ENCODE results near the gene TPH1. TPM values are rescaled to one million over a fixed set of nuclear protein-coding genes. Genes with fewer than 3 reads are reported as not detected.

Gene TPH1
- total and polyA plus RNA-seq, 9 of the 15 experiments (the other 6 are each of a cell fraction or from before 2014, with no cell fraction given), result 0.04 to 0.29 (median 0.17) TPM

GRCh38 chr11:18027475-18027874, 18.6 kb downstream of the TPH1 start:
- in situ Hi-C loops (cut with MboI) (no loop called here), intact Hi-C loops (cut with micrococcal nuclease) (no loop called here)
- no peaks in the 10 kb centered on the region for H4K20me1 ChIP-seq (replicated peaks; ENCODE audit: control insufficient read depth, insufficient read depth, low read length)
- no peaks in the 10 kb centered on the region for H3K36me3 ChIP-seq (ENCODE audit: control insufficient read depth, insufficient read depth, low read length)
- no peaks in the 10 kb centered on the region for H3K4me1 ChIP-seq (replicated peaks in 1 of 2; ENCODE audit: control insufficient read depth in 2 of 2, insufficient read depth in 2 of 2, low read length in 2 of 2)
- DNase-seq (ENCODE audit: extremely low read depth in 1 of 4, low spot score in 3 of 4) (no peak), ATAC-seq (no peak), FAIRE-seq (no peak)
- no peak overlapping the region for H3K9ac ChIP-seq (ENCODE audit: insufficient read depth in 1 of 2, low read depth in 2 of 2, low read length in 2 of 2)
- 16% methylated on average over 2 of the region's 2 CpGs for WGBS (ENCODE audit: insufficient coverage, low coverage, missing lambda C conversion rate)
- no peak overlapping the region for H3K27ac ChIP-seq (ENCODE audit: extremely low read depth, low read depth, low read length)
- H3K27me3 ChIP-seq (ENCODE audit: control insufficient read depth in 2 of 2, insufficient read depth in 2 of 2, low read length in 2 of 2), result no peaks in the 10 kb centered on the region; a peak in 2 of 5 replicates
- TF ChIP-seq SMAD2 (IDR thresholded peaks at IDR 0.05; ENCODE audit: low read depth, low read length) (no peak), KAT8 (IDR thresholded peaks at IDR 0.05; ENCODE audit: low read depth) (no peak), POLR2H (tag; IDR thresholded peaks at IDR 0.05; ENCODE audit: low read depth) (no peak)
- ChIA-PET CTCF (ENCODE audit: low intra/inter-chr PET ratio) (no interaction called here), POLR2A (interaction anchor here (0.7 kb wide), 1 partner anchor 1971 kb away, joined by 3 read pairs; no protein-coding TSS in a partner anchor)
- H2AFZ ChIP-seq (ENCODE audit: low read depth, low read length), result no peak overlapping the region
- H3K79me2 ChIP-seq (ENCODE audit: control insufficient read depth, insufficient read depth, low read length), result no peaks in the 10 kb centered on the region
- no peak overlapping the region for H3K4me2 ChIP-seq (ENCODE audit: insufficient read depth, low read length)
- H3K9me3 ChIP-seq (replicated peaks; ENCODE audit: control insufficient read depth, insufficient read depth, low read depth, low read length), result no peaks in the 10 kb centered on the region
- H3K4me3 ChIP-seq, result no peak overlapping the region
- no TSS peak for BruUV-seq (replicated peaks)
- no peaks in the 10 kb centered on the region for H3K9me1 ChIP-seq (ENCODE audit: control insufficient read depth, insufficient read depth, low read length)

- no peaks in the 10 kb centered on the region for H3K36me3 ChIP-seq (ENCODE audit: control insufficient read depth, insufficient read depth, low read length)
- POLR2A ChIA-PET, result interaction anchor here (0.6 kb wide), 1 partner anchor 9 kb away, joined by 3 read pairs; the partner anchor contains the start of gene SERGEF
- TF ChIP-seq C11orf30 (IDR thresholded peaks at IDR 0.05; ENCODE audit: low read depth) (peak; percentile 35; the same call in 1 of the 2 replicates), DMBX1 (CRISPR knock-in tag; IDR thresholded peaks at IDR 0.05; ENCODE audit: borderline replicate concordance) (no peak)
- in situ Hi-C loops (cut with MboI) (no loop called here), intact Hi-C loops (cut with micrococcal nuclease) (no loop called here)
- ATAC-seq (no peak), DNase-seq (ENCODE audit: extremely low read depth in 1 of 4, low spot score in 3 of 4) (no peak), FAIRE-seq (no peak)
- CTCF ChIA-PET (ENCODE audit: low intra/inter-chr PET ratio), result no interaction called here
- H3K27me3 ChIP-seq (ENCODE audit: control insufficient read depth in 2 of 2, insufficient read depth in 2 of 2, low read length in 2 of 2), result no peaks in the 10 kb centered on the region; a peak in 2 of 5 replicates
- WGBS (ENCODE audit: insufficient coverage, low coverage, missing lambda C conversion rate), result 15% methylated on average over 1 of the region's 1 CpG
- no peaks in the 10 kb centered on the region for H3K9me3 ChIP-seq (replicated peaks; ENCODE audit: control insufficient read depth, insufficient read depth, low read depth, low read length)
- no peaks in the 10 kb centered on the region for H4K20me1 ChIP-seq (replicated peaks; ENCODE audit: control insufficient read depth, insufficient read depth, low read length)
- BruUV-seq (replicated peaks), result no TSS peak
- no peak overlapping the region for H3K4me2 ChIP-seq (ENCODE audit: insufficient read depth, low read length)
- no peaks in the 10 kb centered on the region for H3K9me1 ChIP-seq (ENCODE audit: control insufficient read depth, insufficient read depth, low read length)
- H3K27ac ChIP-seq (ENCODE audit: extremely low read depth, low read depth, low read length), result no peak overlapping the region
- H3K79me2 ChIP-seq (ENCODE audit: control insufficient read depth, insufficient read depth, low read length), result no peaks in the 10 kb centered on the region
- no peak overlapping the region for H2AFZ ChIP-seq (ENCODE audit: low read depth, low read length)
- no peaks in the 10 kb centered on the region for H3K4me1 ChIP-seq (replicated peaks in 1 of 2; ENCODE audit: control insufficient read depth in 2 of 2, insufficient read depth in 2 of 2, low read length in 2 of 2)
- no peak overlapping the region for H3K9ac ChIP-seq (ENCODE audit: insufficient read depth in 1 of 2, low read depth in 2 of 2, low read length in 2 of 2)
- no peak overlapping the region for H3K4me3 ChIP-seq
Measured at GRCh38 chr11:18022419-18022818, 23.6 kb downstream of the TPH1 start.
